Neuronal stem cell (in vitro differentiated cells): ENCODE results near the gene RBM42.
"Not testable (repeated sequence)": the region's sequence is repeated elsewhere in the genome, so short reads cannot be mapped to it uniquely, and the experiment has no call there.

Source experiments
- DNase-seq: peaks from one replicate; pipeline ENCODE4 v3.0.0-alpha.2; 2013; ENCODE audit warnings: low spot score
- H2AFZ ChIP-seq: one replicate; pipeline ENCODE4 v1.6.1; 2013; ENCODE audit warnings: mild to moderate bottlenecking, low read length, inconsistent platforms
- H2AK5ac ChIP-seq: 2 replicates; pipeline ENCODE4 v1.6.1; 2013; ENCODE audit warnings: low read depth, mild to moderate bottlenecking, inconsistent platforms, low read length, moderate library complexity, mixed read lengths
- H2BK120ac ChIP-seq: 2 replicates; pipeline ENCODE4 v1.6.1; 2013; ENCODE audit warnings: low read depth, mild to moderate bottlenecking, inconsistent platforms, low read length, moderate library complexity, mixed read lengths
- H2BK12ac ChIP-seq: one replicate; pipeline ENCODE4 v1.6.1; 2013; ENCODE audit warnings: low read length, inconsistent platforms
- H2BK15ac ChIP-seq: 2 replicates; pipeline ENCODE4 v1.6.1; 2013; ENCODE audit warnings: mild to moderate bottlenecking, low read length, inconsistent platforms, mixed read lengths
- H2BK5ac ChIP-seq: one replicate; pipeline ENCODE4 v1.6.1; 2013; ENCODE audit warnings: inconsistent platforms, mild to moderate bottlenecking, low read length, moderate library complexity
- H3K14ac ChIP-seq: one replicate; pipeline ENCODE4 v1.6.1; 2013; ENCODE audit warnings: low read length, inconsistent platforms
- H3K18ac ChIP-seq: 2 replicates; pipeline ENCODE4 v1.6.1; 2013; ENCODE audit warnings: low read length, inconsistent platforms
- H3K23ac ChIP-seq: 2 replicates; pipeline ENCODE4 v1.6.1; 2013; ENCODE audit warnings: low read depth, mild to moderate bottlenecking, mixed read lengths, low read length, inconsistent platforms; ENCODE audit not compliant: poor library complexity
- H3K27ac ChIP-seq: replicated peaks from 3 replicates; pipeline ENCODE4 v1.5.1; 2013; ENCODE audit warnings: low read length, inconsistent platforms
- H3K27me3 ChIP-seq, 3 experiments: 2 replicates each; pipeline ENCODE4 v1.6.1; 2013; ENCODE audit warnings: low read length in 3 of 3, mild to moderate bottlenecking in 2 of 3, inconsistent platforms in 1 of 3, low read depth in 1 of 3, mixed read lengths in 1 of 3, moderate library complexity in 1 of 3; ENCODE audit not compliant: control insufficient read depth in 3 of 3, insufficient read depth in 3 of 3
- H3K36me3 ChIP-seq, 2 donors: replicated peaks in 1 of 2; 2 replicates each; pipeline ENCODE4 v1.6.1; 2013; ENCODE audit warnings: low read length in 2 of 2; ENCODE audit not compliant: control insufficient read depth in 2 of 2, insufficient read depth in 2 of 2
- H3K4ac ChIP-seq: 2 replicates; pipeline ENCODE4 v1.6.1; 2013; ENCODE audit warnings: inconsistent platforms, mild to moderate bottlenecking, low read length, moderate library complexity
- H3K4me1 ChIP-seq, 2 donors: 1 replicate in 1 of 2; 2 replicates in 1 of 2; pipeline ENCODE4 v1.6.1; 2013; ENCODE audit warnings: low read length in 2 of 2, low read depth in 1 of 2; ENCODE audit not compliant: control insufficient read depth in 2 of 2, insufficient read depth in 1 of 2
- H3K4me2 ChIP-seq: one replicate; pipeline ENCODE4 v1.6.1; 2013; ENCODE audit warnings: mild to moderate bottlenecking, low read length, inconsistent platforms; ENCODE audit not compliant: insufficient read depth, poor library complexity, severe bottlenecking
- H3K4me3 ChIP-seq, 2 donors: 2 replicates each; pipeline ENCODE4 v1.5.1; 2013; ENCODE audit warnings: low read length in 2 of 2, mild to moderate bottlenecking in 2 of 2, inconsistent platforms in 1 of 2, moderate library complexity in 1 of 2
- H3K79me1 ChIP-seq: one replicate; pipeline ENCODE4 v1.6.1; 2013; ENCODE audit warnings: low read depth, mild to moderate bottlenecking, inconsistent platforms, low read length, moderate library complexity
- H3K9ac ChIP-seq: one replicate; pipeline ENCODE4 v1.6.1; 2013; ENCODE audit warnings: mild to moderate bottlenecking, low read depth, low read length, inconsistent platforms; ENCODE audit not compliant: poor library complexity
- H3K9me3 ChIP-seq, 2 donors: replicated peaks in 1 of 2; 2 replicates each; pipeline versions ENCODE3 to v1.6.1; 2013; ENCODE audit warnings: low read length in 2 of 2, mild to moderate bottlenecking in 2 of 2, inconsistent platforms in 1 of 2, low read depth in 1 of 2, mixed read lengths in 1 of 2, moderate library complexity in 1 of 2; ENCODE audit not compliant: control insufficient read depth in 2 of 2, insufficient read depth in 1 of 2
- H4K8ac ChIP-seq: one replicate; pipeline ENCODE4 v1.6.1; 2013; ENCODE audit warnings: low read depth, mild to moderate bottlenecking, inconsistent platforms, low read length, moderate library complexity
- H4K91ac ChIP-seq: one replicate; pipeline ENCODE4 v1.6.1; 2013; ENCODE audit warnings: low read length, low read depth, mild to moderate bottlenecking, inconsistent platforms; ENCODE audit not compliant: poor library complexity
- WGBS, 2 donors: extraction: QIAGEN DNeasy Blood & Tissue Kit; methylation state at CpG; one replicate each; pipeline ENCODE4 v1.1.7; 2013; ENCODE audit warnings: missing lambda C conversion rate in 2 of 2, mixed read lengths in 1 of 2; ENCODE audit not compliant: insufficient read length in 2 of 2, insufficient replicate concordance in 1 of 2; ENCODE audit errors: extremely low coverage in 2 of 2; 5-methylcytosine and 5-hydroxymethylcytosine counted together

Gene RBM42

DNA sequence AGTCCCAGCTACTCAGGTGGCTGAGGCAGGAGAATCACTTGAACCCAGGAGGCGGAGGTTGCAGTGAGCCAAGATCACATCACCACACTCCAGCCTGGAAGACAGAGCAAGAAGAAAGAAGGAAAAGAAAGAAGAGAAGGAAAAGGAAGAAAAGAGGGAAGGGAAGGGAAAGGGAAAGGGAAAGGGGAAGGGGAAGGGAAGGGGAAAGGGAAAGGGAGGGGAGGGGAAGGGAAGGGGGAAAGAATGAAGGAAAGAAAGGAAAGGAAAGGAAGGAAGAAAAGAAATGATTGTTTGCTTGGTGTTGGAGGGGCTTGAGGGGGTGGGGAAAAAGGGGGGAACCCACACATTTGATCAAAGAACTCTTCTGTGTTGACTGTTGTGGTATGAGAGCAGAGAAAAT is 32.9 kb upstream of the RBM42 start:
- Histone ChIP-seq H2BK5ac (no peak overlapping the region), H3K23ac (no peak overlapping the region), H3K79me1 (no peaks in the 10 kb centered on the region), H3K9ac (no peak overlapping the region), H3K36me3 (no peaks in the 10 kb centered on the region), H2AK5ac (no peak overlapping the region), H3K14ac (no peak overlapping the region), H2BK15ac (no peak overlapping the region), H3K18ac (no peak overlapping the region), H3K4me1 (peaks cover 0 to 2% of the 10 kb centered on the region in 2 donors), H2BK120ac (no peak overlapping the region), H3K27ac (no peak overlapping the region), H4K91ac (no peak overlapping the region), H3K4me3 (no peak overlapping the region), H2AFZ (peak overlapping the region; percentile 49), H3K27me3 (no peaks in the 10 kb centered on the region), H2BK12ac (no peak overlapping the region), H3K9me3 (no peaks in the 10 kb centered on the region), H3K4ac (no peak overlapping the region), H4K8ac (no peak overlapping the region), H3K4me2 (no peak overlapping the region)
- DNase-seq = no peak
- no CpG with 5 or more reads among the region's 1 CpG for WGBS, 2 donors

- Histone ChIP-seq H3K23ac (no peak overlapping the region), H3K27ac (no peak overlapping the region), H3K4me1 (peaks cover 0 to 2% of the 10 kb centered on the region in 2 donors), H3K18ac (no peak overlapping the region), H3K9me3 (no peaks in the 10 kb centered on the region), H4K8ac (no peak overlapping the region), H3K4ac (no peak overlapping the region), H2AK5ac (no peak overlapping the region), H3K36me3 (no peaks in the 10 kb centered on the region), H3K9ac (no peak overlapping the region), H4K91ac (no peak overlapping the region), H3K14ac (no peak overlapping the region), H3K4me2 (no peak overlapping the region), H2BK5ac (no peak overlapping the region), H2BK15ac (no peak overlapping the region), H2BK120ac (no peak overlapping the region), H2AFZ (peak overlapping the region; percentile 49), H2BK12ac (no peak overlapping the region), H3K79me1 (no peaks in the 10 kb centered on the region), H3K27me3 (no peaks in the 10 kb centered on the region), H3K4me3 (no peak overlapping the region)
- no peak for DNase-seq
- WGBS, 2 donors = no CpG with 5 or more reads among the region's 4 CpGs
These were observed 32.4 kb upstream of the RBM42 start for GRCh38 chr19:35596366-35596999.

DNA sequence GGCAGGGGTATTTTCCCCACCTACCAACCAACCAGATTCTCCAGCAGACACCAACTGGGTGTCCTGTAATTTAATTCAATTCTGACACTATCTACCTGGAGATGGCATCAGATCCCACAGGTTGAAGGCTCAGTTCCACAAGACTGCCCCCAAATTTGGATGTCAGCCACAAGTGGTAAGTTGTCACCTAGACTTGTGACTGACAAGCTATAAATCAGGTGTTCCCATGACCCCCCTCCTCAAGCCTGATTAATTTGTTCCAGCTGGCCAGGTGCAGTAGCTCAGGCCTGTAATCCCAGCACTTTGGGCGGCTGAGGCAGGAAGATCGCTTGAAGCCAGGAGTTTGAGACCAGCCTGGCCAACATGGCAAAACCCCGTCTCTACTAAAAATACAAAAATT is 26.9 kb upstream of the RBM42 start:
- no peak overlapping the region for H3K14ac ChIP-seq
- no peak overlapping the region for H2BK15ac ChIP-seq
- no peak overlapping the region for H3K18ac ChIP-seq
- H4K91ac ChIP-seq = no peak overlapping the region
- H3K4me1 ChIP-seq = no peaks in the 10 kb centered on the region
- no peaks in the 10 kb centered on the region for H3K79me1 ChIP-seq
- no peak overlapping the region for H2BK5ac ChIP-seq
- no peaks in the 10 kb centered on the region for H3K9me3 ChIP-seq
- no peak overlapping the region for H3K9ac ChIP-seq
- no peak overlapping the region for H2BK120ac ChIP-seq
- H3K27me3 ChIP-seq = peaks cover 0 to 5% (median 0%) of the 10 kb centered on the region in 3 experiments
- H3K4me3 ChIP-seq = no peak overlapping the region
- no peak overlapping the region for H2BK12ac ChIP-seq
- H3K23ac ChIP-seq = no peak overlapping the region
- H4K8ac ChIP-seq = no peak overlapping the region
- H2AFZ ChIP-seq = no peak overlapping the region
- H3K36me3 ChIP-seq = no peaks in the 10 kb centered on the region
- H3K4ac ChIP-seq = no peak overlapping the region
- no peak overlapping the region for H2AK5ac ChIP-seq
- DNase-seq = no peak
- WGBS, 2 donors = no CpG with 5 or more reads among the region's 3 CpGs
- H3K27ac ChIP-seq = no peak overlapping the region
- no peak overlapping the region for H3K4me2 ChIP-seq

DNA sequence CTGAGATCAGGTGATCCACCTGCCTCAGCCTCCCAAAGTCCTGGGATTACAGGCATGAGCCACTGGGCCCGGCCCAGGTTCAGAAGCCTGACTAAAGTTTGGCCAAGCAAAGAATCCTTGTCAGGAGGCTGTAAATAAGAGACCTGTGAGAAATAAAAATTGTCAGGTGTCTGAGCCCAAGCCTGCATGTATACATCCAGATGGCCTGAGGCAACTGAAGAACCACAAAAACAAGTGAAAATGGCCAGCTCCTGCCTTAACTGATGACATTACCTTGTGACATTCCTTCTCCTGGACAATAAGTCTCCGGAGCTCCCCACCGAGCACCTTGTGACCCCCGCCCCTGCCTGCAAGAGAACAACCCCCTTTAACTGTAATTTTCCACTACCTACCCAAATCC is 24.4 kb upstream of the RBM42 start:
- H2BK120ac ChIP-seq, H3K9ac ChIP-seq, H3K4ac ChIP-seq, H4K8ac ChIP-seq, H4K91ac ChIP-seq, H3K9me3 ChIP-seq, H3K36me3 ChIP-seq, H3K4me2 ChIP-seq, DNase-seq, H2AFZ ChIP-seq, H2BK12ac ChIP-seq, H3K27ac ChIP-seq, H2BK15ac ChIP-seq, H3K79me1 ChIP-seq, H3K4me3 ChIP-seq, H2AK5ac ChIP-seq, H3K27me3 ChIP-seq, H2BK5ac ChIP-seq, H3K4me1 ChIP-seq, H3K23ac ChIP-seq, H3K18ac ChIP-seq, H3K14ac ChIP-seq: not testable (repeated sequence)
- WGBS, 2 donors = no CpG with 5 or more reads among the region's 4 CpGs
